Spleen (tissue), 7 donors: ENCODE measurements around the gene FBLN2.

Source experiments
- POLR2A ChIP-seq, 3 donors: fragments of 450-650 bp; IDR thresholded peaks; one replicate each; pipeline ENCODE4 v1.5.1; 2017; ENCODE audit warnings: antibody characterized with exemption in 3 of 3, mild to moderate bottlenecking in 1 of 3
- POLR2AphosphoS5 ChIP-seq, 3 donors: sonication (generic); formaldehyde crosslinking; IDR thresholded peaks; one replicate each; pipeline ENCODE4 v1.5.1; 2017; ENCODE audit warnings: antibody characterized with exemption in 3 of 3
- TF ChIP-seq, protein P1 (sequence below), 11 experiments: fragments of 200-600 bp in 7 of 11; fragments of 450-650 bp in 4 of 11; sonication (generic) in 4 of 11; IDR thresholded peaks in 8 of 11; conservative IDR thresholded peaks in 3 of 11; 1 replicate in 7 of 11; 2 replicates in 4 of 11; pipeline versions ENCODE4 v1.4.0 to v1.8.0; 2016 to 2021; ENCODE audit warnings: antibody characterized with exemption in 11 of 11, inconsistent platforms in 4 of 11, mild to moderate bottlenecking in 1 of 11
- donor health status: DM: no; HTN: no; CAD: no; lungs with moderate emphysema.
- donor health status: DM: no; HTN: no; CAD: no.
- donor health status: DM: no; HTN: no; CAD: no.

DNA sequence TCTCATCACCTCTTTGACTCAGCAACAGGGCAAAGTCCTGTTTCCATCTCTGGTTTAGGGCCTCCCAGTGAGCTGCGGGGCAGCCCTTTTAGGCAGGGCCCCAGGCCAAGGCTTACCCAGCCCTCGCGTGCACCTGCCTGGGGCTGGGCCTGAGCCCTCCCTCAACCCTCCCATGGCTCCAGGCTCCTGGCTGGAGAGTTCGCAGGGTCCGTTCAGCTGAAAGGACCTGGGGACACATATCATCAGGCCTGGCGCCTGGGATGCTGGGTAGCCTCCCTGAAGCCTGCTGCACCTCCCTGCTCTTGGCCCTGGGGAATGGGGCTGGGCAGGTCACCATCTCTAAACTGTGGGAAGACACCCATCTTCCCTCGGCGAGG is 39.1 kb upstream of the FBLN2 start:
- TF ChIP-seq, protein P1, sequence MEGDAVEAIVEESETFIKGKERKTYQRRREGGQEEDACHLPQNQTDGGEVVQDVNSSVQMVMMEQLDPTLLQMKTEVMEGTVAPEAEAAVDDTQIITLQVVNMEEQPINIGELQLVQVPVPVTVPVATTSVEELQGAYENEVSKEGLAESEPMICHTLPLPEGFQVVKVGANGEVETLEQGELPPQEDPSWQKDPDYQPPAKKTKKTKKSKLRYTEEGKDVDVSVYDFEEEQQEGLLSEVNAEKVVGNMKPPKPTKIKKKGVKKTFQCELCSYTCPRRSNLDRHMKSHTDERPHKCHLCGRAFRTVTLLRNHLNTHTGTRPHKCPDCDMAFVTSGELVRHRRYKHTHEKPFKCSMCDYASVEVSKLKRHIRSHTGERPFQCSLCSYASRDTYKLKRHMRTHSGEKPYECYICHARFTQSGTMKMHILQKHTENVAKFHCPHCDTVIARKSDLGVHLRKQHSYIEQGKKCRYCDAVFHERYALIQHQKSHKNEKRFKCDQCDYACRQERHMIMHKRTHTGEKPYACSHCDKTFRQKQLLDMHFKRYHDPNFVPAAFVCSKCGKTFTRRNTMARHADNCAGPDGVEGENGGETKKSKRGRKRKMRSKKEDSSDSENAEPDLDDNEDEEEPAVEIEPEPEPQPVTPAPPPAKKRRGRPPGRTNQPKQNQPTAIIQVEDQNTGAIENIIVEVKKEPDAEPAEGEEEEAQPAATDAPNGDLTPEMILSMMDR (IDR thresholded peaks at IDR 0.05 in 8 of 11, conservative IDR thresholded peaks at IDR 0.05 in 3 of 11): no peak
- TF ChIP-seq POLR2A (IDR thresholded peaks at IDR 0.05): no peak
- no peak for TF ChIP-seq POLR2AphosphoS5 (IDR thresholded peaks at IDR 0.05)
